ENCODE results near the gene NCOA3. TPM values are rescaled to one million over a fixed set of nuclear protein-coding genes. Genes with fewer than 3 reads are reported as not detected.

The NCOA3 gene
- total RNA-seq, 2 experiments from 2014 or later = 59.9 to 65.4 TPM

GRCh38 chr20:47574616-47575364, 73.1 kb downstream of the NCOA3 start:
- H3K36me3 ChIP-seq (ENCODE audit: insufficient read depth, low read length) = peaks cover 6% of the 10 kb centered on the region
- no peak for ATAC-seq (ENCODE audit: poor library complexity)
- H3K27ac ChIP-seq (ENCODE audit: low read depth in 1 of 2, low read length in 2 of 2) = no peak overlapping the region
- no peak overlapping the region for H3K4me3 ChIP-seq (ENCODE audit: low read length)
- H3K4me1 ChIP-seq (ENCODE audit: insufficient read depth, low read length) = peaks cover 19% of the 10 kb centered on the region
- ChIA-PET POLR2A (interaction anchor here (0.6 kb wide), 1 partner anchor 87 kb away, joined by 3 read pairs; no protein-coding TSS in a partner anchor), CTCF (no interaction called here)
- H3K9me3 Mint-ChIP-seq = no peaks in the 10 kb centered on the region
- peak overlapping the region; percentile 9 for H3K4me3 Mint-ChIP-seq
- no peak for TF ChIP-seq CTCF (IDR thresholded peaks at IDR 0.05)
- no peaks in the 10 kb centered on the region for H3K27me3 ChIP-seq (ENCODE audit: control insufficient read depth in 1 of 2, insufficient read depth in 2 of 2, low read length in 2 of 2)
- H3K9me3 ChIP-seq (ENCODE audit: control insufficient read depth in 1 of 2, insufficient read depth in 1 of 2, low read length in 2 of 2) = peaks cover 0 to 14% of the 10 kb centered on the region in 2 experiments
- peak in 3 of 14 experiments; percentile 11 to 27 (median 16) for DNase-seq
- H3K4me1 Mint-ChIP-seq (ENCODE audit: low read depth) = peaks cover 85% of the 10 kb centered on the region
- H3K27me3 Mint-ChIP-seq = no peaks in the 10 kb centered on the region
- no peak overlapping the region for H3K27ac Mint-ChIP-seq
- intact Hi-C loops (cut with DNase I, micrococcal nuclease) = no loop called here
- peaks cover 29% of the 10 kb centered on the region for H3K36me3 Mint-ChIP-seq (ENCODE audit: low read depth)

GRCh38 chr20:47576516-47577033, 74.9 kb downstream of the NCOA3 start:
- no peaks in the 10 kb centered on the region for H3K27me3 Mint-ChIP-seq
- Histone ChIP-seq H3K4me3 (ENCODE audit: low read length) (no peak overlapping the region), H3K4me1 (ENCODE audit: insufficient read depth, low read length) (peaks cover 19% of the 10 kb centered on the region), H3K27ac (ENCODE audit: low read depth in 1 of 2, low read length in 2 of 2) (no peak overlapping the region), H3K36me3 (ENCODE audit: insufficient read depth, low read length) (no peaks in the 10 kb centered on the region), H3K9me3 (ENCODE audit: control insufficient read depth in 1 of 2, insufficient read depth in 1 of 2, low read length in 2 of 2) (peaks cover 0 to 2% of the 10 kb centered on the region in 2 experiments), H3K27me3 (ENCODE audit: control insufficient read depth in 1 of 2, insufficient read depth in 2 of 2, low read length in 2 of 2) (no peaks in the 10 kb centered on the region)
- H3K36me3 Mint-ChIP-seq (ENCODE audit: low read depth) = peaks cover 14% of the 10 kb centered on the region
- CTCF ChIA-PET = no interaction called here
- no peak for TF ChIP-seq CTCF (IDR thresholded peaks at IDR 0.05)
- peak overlapping the region; percentile 66 for H3K27ac Mint-ChIP-seq
- intact Hi-C loops (cut with DNase I, micrococcal nuclease) = no loop called here
- peaks cover 90% of the 10 kb centered on the region for H3K4me1 Mint-ChIP-seq (ENCODE audit: low read depth)
- no peak for ATAC-seq (ENCODE audit: poor library complexity)
- H3K9me3 Mint-ChIP-seq = no peaks in the 10 kb centered on the region
- POLR2A ChIA-PET = interaction anchor here (1.1 kb wide), 1 partner anchor 74 kb away, joined by 7 read pairs; no protein-coding TSS in a partner anchor
- peak overlapping the region; percentile 23 for H3K4me3 Mint-ChIP-seq
- peak in 3 of 14 experiments; percentile 11 to 54 (median 15) for DNase-seq

GRCh38 chr20:47577314-47577713, 75.6 kb downstream of the NCOA3 start:
- no peaks in the 10 kb centered on the region for H3K36me3 ChIP-seq (ENCODE audit: insufficient read depth, low read length)
- H3K27me3 ChIP-seq (ENCODE audit: control insufficient read depth in 1 of 2, insufficient read depth in 2 of 2, low read length in 2 of 2) = no peaks in the 10 kb centered on the region
- no peaks in the 10 kb centered on the region for H3K27me3 Mint-ChIP-seq
- peak overlapping the region; percentile 66 for H3K27ac Mint-ChIP-seq
- H3K4me3 ChIP-seq (ENCODE audit: low read length) = no peak overlapping the region
- TF ChIP-seq CTCF (IDR thresholded peaks at IDR 0.05) = no peak
- ATAC-seq (ENCODE audit: poor library complexity) = no peak
- no peak overlapping the region for H3K27ac ChIP-seq (ENCODE audit: low read depth in 1 of 2, low read length in 2 of 2)
- peaks cover 7% of the 10 kb centered on the region for H3K36me3 Mint-ChIP-seq (ENCODE audit: low read depth)
- DNase-seq = no peak
- peaks cover 85% of the 10 kb centered on the region for H3K4me1 Mint-ChIP-seq (ENCODE audit: low read depth)
- no peaks in the 10 kb centered on the region for H3K9me3 Mint-ChIP-seq
- ChIA-PET POLR2A (interaction anchor here (1.1 kb wide), 1 partner anchor 75 kb away, joined by 7 read pairs; no protein-coding TSS in a partner anchor), CTCF (no interaction called here)
- no peak overlapping the region for H3K4me3 Mint-ChIP-seq
- intact Hi-C loops (cut with DNase I, micrococcal nuclease) = no loop called here
- peaks cover 17% of the 10 kb centered on the region for H3K4me1 ChIP-seq (ENCODE audit: insufficient read depth, low read length)
- no peaks in the 10 kb centered on the region for H3K9me3 ChIP-seq (ENCODE audit: control insufficient read depth in 1 of 2, insufficient read depth in 1 of 2, low read length in 2 of 2)

Data from CD4-positive, alpha-beta T cell (primary cell).